ENCODE results near the gene TFB1M.

TFB1M gene

DNA sequence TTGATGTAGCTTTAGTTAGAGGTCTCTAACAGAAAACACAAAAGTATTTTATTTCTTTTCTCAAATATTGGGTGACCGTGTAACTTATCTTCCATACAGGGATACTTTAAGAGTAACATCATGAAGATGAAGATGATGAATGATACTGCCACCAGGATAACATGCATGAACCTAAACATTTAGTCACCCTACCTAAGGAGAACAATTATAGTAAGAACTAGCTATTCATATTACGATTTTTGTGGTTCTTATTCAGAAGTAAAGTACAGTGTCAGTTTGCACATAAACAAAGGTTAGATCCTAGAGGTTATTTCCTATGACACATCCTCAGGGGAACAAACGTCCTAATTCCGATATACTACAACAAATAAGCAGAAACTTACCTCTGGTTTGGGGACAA lies 29.5 kb downstream of the TFB1M start:
- TF ChIP-seq CTCF (IDR thresholded peaks at IDR 0.05; ENCODE audit: control insufficient read depth, insufficient read depth, low read depth, low read length, missing control alignments) = no peak
- DNase-seq (ENCODE audit: low read depth) = no peak
- no peak overlapping the region for H3K4me3 ChIP-seq (ENCODE audit: control insufficient read depth, low read depth, low read length)

DNA sequence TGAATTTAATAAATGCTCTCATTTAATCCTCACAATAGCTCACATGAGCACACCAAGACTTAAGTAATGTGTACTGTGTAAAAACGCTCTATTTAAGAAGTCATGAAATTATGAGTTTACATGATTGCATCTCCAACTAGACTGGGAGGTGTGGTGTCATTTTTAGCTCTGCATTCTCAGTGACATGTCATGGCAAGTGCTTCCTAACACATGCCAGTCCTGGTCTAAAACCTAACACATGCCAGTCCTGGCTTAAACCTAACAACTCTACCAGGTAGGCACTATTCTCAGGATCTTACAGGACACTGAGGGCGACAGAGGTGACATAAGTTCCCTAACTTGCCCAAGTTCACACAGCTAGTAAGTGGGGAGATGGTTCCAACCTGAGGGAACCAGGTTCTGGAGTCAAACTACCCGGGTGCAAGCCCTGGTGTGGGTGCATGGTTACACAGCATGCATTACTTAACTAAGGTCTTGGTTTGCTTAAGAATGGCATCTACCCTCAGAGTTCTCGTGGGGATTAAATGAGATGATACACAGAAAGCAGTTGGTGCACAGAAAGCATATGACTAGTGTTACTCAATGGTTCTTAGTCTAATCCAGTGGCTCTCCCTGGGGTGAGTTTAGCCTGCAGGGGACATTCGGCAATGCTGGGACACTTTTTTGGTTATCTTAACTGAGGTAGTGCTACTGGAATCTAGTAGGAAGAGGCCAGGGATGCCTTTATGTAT lies 35.8 kb downstream of the TFB1M start:
- TF ChIP-seq CTCF (IDR thresholded peaks at IDR 0.05; ENCODE audit: control insufficient read depth, insufficient read depth, low read depth, low read length, missing control alignments) = no peak
- no peak overlapping the region for H3K4me3 ChIP-seq (ENCODE audit: control insufficient read depth, low read depth, low read length)
- no peak for DNase-seq (ENCODE audit: low read depth)

DNA sequence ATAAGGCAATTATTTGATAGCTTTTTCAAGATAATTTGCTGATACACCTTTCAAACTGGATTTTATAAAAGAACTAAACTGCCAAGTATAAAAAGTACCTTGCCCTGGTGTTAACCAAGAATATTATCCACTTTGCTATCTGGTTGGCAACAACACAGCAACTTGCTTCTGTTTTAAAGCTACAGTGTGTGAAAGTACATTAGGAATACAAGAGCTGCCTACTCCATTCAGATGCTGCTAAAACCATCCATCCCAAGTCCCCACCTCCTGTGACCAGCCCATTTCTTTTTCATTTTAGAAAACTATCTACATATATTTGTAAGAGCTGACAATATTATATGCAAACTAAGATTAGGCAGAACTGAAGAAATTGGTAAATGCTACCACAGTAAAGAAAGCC lies 37.6 kb downstream of the TFB1M start:
- DNase-seq (ENCODE audit: low read depth) = no peak
- H3K4me3 ChIP-seq (ENCODE audit: control insufficient read depth, low read depth, low read length) = no peak overlapping the region
- TF ChIP-seq CTCF (IDR thresholded peaks at IDR 0.05; ENCODE audit: control insufficient read depth, insufficient read depth, low read depth, low read length, missing control alignments) = no peak

DNA sequence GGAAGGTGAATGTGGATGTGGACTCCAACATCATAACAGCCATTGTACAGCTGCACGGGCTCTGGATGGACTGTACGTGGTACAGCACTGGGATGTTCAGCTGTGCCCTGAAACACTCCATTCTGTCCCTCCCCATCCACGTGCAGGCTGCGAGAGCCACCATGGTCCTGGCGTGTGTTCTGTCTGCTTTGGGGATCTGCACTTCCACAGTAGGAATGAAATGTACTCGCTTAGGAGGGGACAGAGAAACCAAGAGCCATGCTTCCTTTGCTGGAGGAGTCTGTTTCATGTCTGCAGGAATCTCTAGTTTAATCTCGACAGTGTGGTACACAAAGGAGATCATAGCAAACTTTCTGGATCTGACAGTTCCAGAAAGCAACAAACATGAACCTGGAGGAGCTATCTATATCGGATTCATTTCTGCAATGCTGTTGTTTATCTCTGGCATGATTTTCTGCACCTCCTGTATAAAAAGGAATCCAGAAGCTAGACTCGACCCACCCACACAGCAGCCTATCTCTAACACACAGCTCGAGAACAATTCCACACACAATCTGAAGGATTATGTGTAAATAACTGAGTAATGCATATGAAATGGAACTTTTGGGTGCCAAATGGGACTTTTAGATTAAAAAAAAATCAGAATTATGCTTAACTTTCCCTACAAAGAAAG lies 38.3 kb downstream of the TFB1M start:
- H3K4me3 ChIP-seq (ENCODE audit: control insufficient read depth, low read depth, low read length) = no peak overlapping the region
- no peak for TF ChIP-seq CTCF (IDR thresholded peaks at IDR 0.05; ENCODE audit: control insufficient read depth, insufficient read depth, low read depth, low read length, missing control alignments)
- DNase-seq (ENCODE audit: low read depth) = no peak

GRCh38 chr6:155274533-155274932 lies 39.8 kb downstream of the TFB1M start:
- no peak overlapping the region for H3K4me3 ChIP-seq (ENCODE audit: control insufficient read depth, low read depth, low read length)
- TF ChIP-seq CTCF (IDR thresholded peaks at IDR 0.05; ENCODE audit: control insufficient read depth, insufficient read depth, low read depth, low read length, missing control alignments) = no peak
- no peak for DNase-seq (ENCODE audit: low read depth)

DNA sequence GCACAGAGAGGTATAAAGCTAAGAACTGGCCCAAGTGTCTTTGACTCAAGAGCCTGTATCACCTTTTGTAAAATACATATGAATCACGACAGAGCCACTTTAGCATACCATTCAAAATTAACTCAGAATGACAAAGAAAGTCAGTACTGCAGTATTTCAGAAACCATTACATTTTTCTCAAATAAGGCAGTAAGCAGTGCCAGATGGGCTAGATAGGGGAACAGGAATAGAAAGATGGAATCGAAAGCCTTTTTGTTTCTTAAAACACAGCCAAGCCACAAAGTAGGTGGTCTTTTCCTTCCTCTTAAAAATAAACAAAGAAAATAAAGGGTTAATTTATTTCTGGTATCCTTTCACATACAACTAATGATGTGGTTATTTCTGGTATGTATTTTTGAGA lies 40.2 kb downstream of the TFB1M start:
- DNase-seq (ENCODE audit: low read depth) = no peak
- no peak for TF ChIP-seq CTCF (IDR thresholded peaks at IDR 0.05; ENCODE audit: control insufficient read depth, insufficient read depth, low read depth, low read length, missing control alignments)

More for the DNA sequence above, 40.2 kb downstream of the TFB1M start:
- H3K4me3 ChIP-seq (ENCODE audit: control insufficient read depth, low read depth, low read length) = no peak overlapping the region
